GM21528 (cell line): Measurements from ENCODE around the gene PDIA3.
"Not testable (repeated sequence)": the region's sequence is repeated elsewhere in the genome, so short reads cannot be mapped to it uniquely, and the experiment has no call there.

Experiments
- ATAC-seq: cut with Tn5 transposase; IDR thresholded peaks from one replicate; pipeline ENCODE4 v1.9.1; 2021; ENCODE audit warnings: mild to moderate bottlenecking, moderate library complexity; ENCODE audit not compliant: unreplicated experiment, low FRiP score

PDIA3 gene

GRCh38 chr15:43808960-43809678, 62.9 kb downstream of the PDIA3 start:
- ATAC-seq = peak; percentile 59

GRCh38 chr15:43815064-43815463, 68.8 kb downstream of the PDIA3 start:
- ATAC-seq = not testable (repeated sequence)

GRCh38 chr15:43821505-43821904, 75.3 kb downstream of the PDIA3 start:
- no peak for ATAC-seq
